ENCODE results near the gene MTURN. TPM values are rescaled to one million over a fixed set of nuclear protein-coding genes. Genes with fewer than 3 reads are reported as not detected.

Gene MTURN
- total RNA-seq, result 10 to 100 TPM in 4 of 6 donors, 1 to 10 TPM in 2; 8.7 to 12.8 (median 11.4) TPM
- 10 to 100 TPM in 1 of 2 donors, 1 to 10 TPM in 1; 8.7 to 14.9 TPM for polyA plus RNA-seq

DNA sequence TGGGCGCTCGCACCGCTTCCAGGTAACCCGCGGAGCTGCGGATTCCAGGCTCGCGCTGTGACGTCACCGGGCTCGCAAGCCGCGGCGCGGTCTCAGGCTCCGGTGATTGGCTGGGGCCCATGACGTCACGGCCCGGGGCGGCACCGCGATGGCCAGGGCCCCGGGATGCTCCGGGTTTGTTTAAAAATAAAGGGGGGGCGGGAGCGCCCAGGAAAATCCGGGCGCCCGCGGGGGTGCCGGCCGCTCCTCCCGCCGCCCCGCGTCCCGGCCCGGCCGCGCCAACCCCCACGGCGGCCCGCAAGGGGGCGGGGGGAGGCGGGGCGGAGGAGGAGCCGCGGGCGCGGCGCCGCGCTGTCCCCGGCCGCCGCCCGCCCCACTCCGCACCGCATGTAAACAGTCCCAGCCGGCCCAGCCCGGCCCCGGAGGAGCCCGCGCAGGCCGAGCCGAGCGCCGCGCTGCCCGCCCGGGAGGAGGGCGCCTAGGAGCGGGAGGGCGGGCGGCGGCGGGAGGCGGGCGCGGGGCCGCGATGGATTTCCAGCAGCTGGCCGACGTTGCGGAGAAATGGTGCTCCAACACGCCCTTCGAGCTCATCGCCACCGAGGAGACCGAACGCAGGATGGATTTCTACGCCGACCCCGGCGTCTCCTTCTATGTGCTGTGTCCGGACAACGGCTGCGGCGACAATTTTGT is at the start of gene MTURN:
MTURN (plus strand) TSS at position 376 of the 690 bp plus-strand sequence; CDS start at position 527, 151 bp downstream.
- ATAC-seq, result peak; percentile 74 to 84 (median 76)
- Histone ChIP-seq H3K9me3 (no peaks in the 10 kb centered on the region), H3K4me3 (peak within 1 kb of the TSS; percentile 73 to 89 (median 86)), H3K27ac (peak within 1 kb of the TSS; percentile 54 to 86 (median 65)), H3K36me3 (no peaks in the 10 kb centered on the region), H3K4me1 (peaks cover 0 to 4% (median 0%) of the 10 kb centered on the region in 3 donors), H3K27me3 (no peaks in the 10 kb centered on the region)
- intact Hi-C loops (cut with DNase I), result no loop called here
- TF ChIP-seq, protein P1, sequence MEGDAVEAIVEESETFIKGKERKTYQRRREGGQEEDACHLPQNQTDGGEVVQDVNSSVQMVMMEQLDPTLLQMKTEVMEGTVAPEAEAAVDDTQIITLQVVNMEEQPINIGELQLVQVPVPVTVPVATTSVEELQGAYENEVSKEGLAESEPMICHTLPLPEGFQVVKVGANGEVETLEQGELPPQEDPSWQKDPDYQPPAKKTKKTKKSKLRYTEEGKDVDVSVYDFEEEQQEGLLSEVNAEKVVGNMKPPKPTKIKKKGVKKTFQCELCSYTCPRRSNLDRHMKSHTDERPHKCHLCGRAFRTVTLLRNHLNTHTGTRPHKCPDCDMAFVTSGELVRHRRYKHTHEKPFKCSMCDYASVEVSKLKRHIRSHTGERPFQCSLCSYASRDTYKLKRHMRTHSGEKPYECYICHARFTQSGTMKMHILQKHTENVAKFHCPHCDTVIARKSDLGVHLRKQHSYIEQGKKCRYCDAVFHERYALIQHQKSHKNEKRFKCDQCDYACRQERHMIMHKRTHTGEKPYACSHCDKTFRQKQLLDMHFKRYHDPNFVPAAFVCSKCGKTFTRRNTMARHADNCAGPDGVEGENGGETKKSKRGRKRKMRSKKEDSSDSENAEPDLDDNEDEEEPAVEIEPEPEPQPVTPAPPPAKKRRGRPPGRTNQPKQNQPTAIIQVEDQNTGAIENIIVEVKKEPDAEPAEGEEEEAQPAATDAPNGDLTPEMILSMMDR (IDR thresholded peaks at IDR 0.05), result no peak
- FAIRE-seq, result no peak
- WGBS, 2 donors, result 0 to 1% methylated on average over 46 to 99 of the region's 99 CpGs
- peak; percentile 80 to 89 (median 86) for DNase-seq

DNA sequence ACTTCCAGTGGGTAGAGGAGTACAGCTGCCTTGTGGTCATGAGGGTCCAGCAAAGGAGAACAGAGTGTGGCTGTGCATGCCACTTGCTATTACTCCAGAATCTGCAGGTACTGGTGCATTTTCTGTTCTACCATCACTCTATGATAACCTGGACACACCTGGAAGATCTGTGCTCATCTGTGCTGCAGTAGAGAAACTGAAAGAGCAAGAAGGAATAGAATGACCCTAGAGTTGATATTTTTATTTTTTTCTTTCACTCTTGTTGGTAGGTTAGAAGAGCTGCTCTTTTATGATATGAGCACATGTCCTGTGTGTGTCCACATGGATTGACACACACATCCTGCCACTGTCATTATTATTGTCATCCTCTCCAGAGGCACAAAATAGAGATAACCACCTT is 48.3 kb upstream of the MTURN start:
- no peak overlapping the region for H3K4me3 ChIP-seq
- no peak overlapping the region for H3K27ac ChIP-seq
- FAIRE-seq (no peak), ATAC-seq (no peak), DNase-seq (no peak)
- no peaks in the 10 kb centered on the region for H3K27me3 ChIP-seq
- intact Hi-C loops (cut with DNase I), result no loop called here
- no peaks in the 10 kb centered on the region for H3K36me3 ChIP-seq
- H3K9me3 ChIP-seq, result no peaks in the 10 kb centered on the region
- H3K4me1 ChIP-seq, result no peaks in the 10 kb centered on the region
- TF ChIP-seq, protein P1 (IDR thresholded peaks at IDR 0.05), result no peak

DNA sequence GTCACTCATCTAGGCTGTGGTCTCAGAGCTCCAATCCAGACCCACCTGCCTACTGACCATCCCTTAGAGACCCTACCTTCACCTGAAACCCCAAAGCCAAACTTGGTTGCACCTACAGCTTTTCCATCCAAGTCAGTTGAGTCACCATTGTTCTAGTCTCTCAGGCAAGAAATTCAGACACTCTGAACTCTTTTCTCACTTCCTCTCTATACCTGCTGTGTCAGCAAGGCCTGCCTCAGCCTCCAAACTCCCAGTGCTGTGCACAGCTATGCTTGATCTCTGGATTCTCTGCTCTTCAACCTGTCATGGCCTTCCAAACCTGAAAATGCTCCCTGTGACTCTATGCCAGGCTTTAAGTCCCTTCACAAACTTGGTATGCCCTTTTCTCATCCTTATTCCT is 47.4 kb upstream of the MTURN start:
- no peak overlapping the region for H3K4me3 ChIP-seq
- no peaks in the 10 kb centered on the region for H3K4me1 ChIP-seq
- no peak for ATAC-seq
- no peak for FAIRE-seq
- DNase-seq, result no peak
- intact Hi-C loops (cut with DNase I), result no loop called here
- H3K27me3 ChIP-seq, result no peaks in the 10 kb centered on the region
- no peaks in the 10 kb centered on the region for H3K36me3 ChIP-seq
- no peaks in the 10 kb centered on the region for H3K9me3 ChIP-seq
- TF ChIP-seq, protein P1 (IDR thresholded peaks at IDR 0.05), result no peak
- no peak overlapping the region for H3K27ac ChIP-seq

DNA sequence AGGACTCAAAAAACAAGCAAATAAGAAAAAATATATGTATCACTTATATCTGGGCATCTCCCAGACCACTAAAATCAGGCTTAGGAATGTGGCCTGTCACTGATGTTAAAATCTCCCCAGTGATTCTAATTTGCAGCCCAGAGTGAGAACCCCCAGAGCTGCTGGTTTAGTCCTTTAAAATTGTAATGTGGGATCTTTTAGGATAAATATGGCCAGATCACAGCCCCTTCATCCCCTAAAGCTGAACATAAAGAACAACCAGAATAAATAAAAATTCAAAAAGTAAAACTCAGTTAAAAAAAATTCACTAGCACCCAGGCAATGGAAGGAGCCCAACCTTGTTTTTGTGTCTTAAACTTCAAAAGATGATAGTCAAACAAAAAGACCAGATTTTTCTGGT is 46.4 kb upstream of the MTURN start:
- intact Hi-C loops (cut with DNase I), result no loop called here
- Histone ChIP-seq H3K4me3 (no peak overlapping the region), H3K27ac (no peak overlapping the region), H3K36me3 (no peaks in the 10 kb centered on the region), H3K4me1 (no peaks in the 10 kb centered on the region), H3K27me3 (no peaks in the 10 kb centered on the region), H3K9me3 (no peaks in the 10 kb centered on the region)
- DNase-seq, result no peak
- no peak for FAIRE-seq
- TF ChIP-seq, protein P1 (IDR thresholded peaks at IDR 0.05), result no peak
- ATAC-seq, result no peak

DNA sequence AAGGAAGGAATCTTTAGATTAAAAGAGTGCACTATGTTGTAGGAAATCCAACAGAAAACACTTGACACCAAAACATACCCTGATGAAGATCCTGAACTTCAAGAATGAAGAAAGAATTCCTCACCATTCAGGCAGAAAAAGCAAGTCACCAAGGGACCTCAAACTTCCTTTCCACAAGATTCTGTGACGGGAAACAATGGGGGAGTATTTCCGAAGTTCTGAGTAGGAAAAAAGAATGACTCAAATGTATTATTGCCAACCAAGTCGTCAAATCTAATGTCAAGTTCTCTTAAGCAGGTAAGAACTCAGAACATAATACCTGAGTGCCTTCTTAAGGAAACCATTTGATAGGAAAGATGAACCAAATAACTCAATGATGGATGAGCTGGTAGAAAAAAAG is 44.7 kb upstream of the MTURN start:
- DNase-seq, result no peak
- no peaks in the 10 kb centered on the region for H3K36me3 ChIP-seq
- no peak overlapping the region for H3K27ac ChIP-seq
- no peak overlapping the region for H3K4me3 ChIP-seq
- TF ChIP-seq, protein P1 (IDR thresholded peaks at IDR 0.05), result no peak
- 82 to 89% methylated on average over 3 of the region's 3 CpGs for WGBS, 2 donors
- ATAC-seq, result no peak
- no peak for FAIRE-seq
- intact Hi-C loops (cut with DNase I), result no loop called here
- H3K9me3 ChIP-seq, result no peaks in the 10 kb centered on the region
- H3K4me1 ChIP-seq, result no peaks in the 10 kb centered on the region
- no peaks in the 10 kb centered on the region for H3K27me3 ChIP-seq
